HG03457 (cell line): ENCODE results near the gene HCRT.
"Not testable (repeated sequence)": the region's sequence is repeated elsewhere in the genome, so short reads cannot be mapped to it uniquely, and the experiment has no call there.

Experiments used
- ATAC-seq: cut with Tn5 transposase; IDR thresholded peaks from one replicate; pipeline ENCODE4 v1.9.1; 2021; ENCODE audit warnings: moderate number of reproducible peaks; ENCODE audit not compliant: unreplicated experiment

The HCRT gene

GRCh38 chr17:42198897-42199296 lies 13.6 kb upstream of the HCRT start:
- no peak for ATAC-seq

GRCh38 chr17:42197564-42198156 lies 12.4 kb upstream of the HCRT start:
- ATAC-seq = no peak

DNA sequence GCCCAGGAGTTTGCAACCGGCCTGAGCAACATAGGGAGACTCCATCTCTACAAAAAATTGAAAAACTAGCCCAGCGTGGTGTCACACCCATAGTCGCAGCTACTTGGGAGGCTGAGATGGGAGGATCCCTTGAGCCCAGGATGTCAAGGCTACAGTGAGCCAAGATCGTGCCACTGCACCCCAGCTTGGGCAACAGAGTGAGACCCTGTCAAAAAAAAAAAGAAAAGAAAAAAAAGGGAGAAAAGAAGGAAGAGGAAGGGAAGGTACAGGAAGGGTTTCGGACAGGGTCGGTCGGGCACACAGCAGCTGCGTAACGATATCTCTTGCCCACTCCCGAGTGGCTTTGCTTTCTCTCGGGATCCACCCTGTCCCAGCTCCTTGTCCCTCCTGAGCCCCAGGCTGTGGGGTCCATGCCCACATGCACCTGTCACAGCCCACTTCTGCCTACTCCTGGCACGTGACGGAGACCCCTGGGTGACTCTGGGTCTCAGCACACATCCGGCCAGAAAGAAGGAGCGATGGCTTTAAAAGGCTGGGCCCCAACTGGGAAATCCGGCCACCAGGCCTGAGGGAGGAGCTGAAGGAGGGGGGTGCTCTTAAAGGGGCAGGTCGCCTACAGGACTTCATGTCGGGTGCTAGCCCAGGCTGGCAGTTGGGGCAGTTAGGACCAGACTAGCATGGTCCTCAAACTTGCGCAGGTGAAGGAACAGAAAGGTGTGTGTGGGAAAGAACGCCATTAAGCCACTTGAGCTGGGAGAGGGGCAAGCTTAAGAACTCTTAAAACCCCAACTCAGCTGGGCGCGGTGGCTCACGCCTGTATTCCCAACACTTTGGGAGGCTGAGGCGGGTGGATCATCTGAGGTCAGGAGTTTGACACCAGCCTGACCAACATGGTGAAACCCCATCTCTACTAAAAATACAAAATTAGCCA lies 9.0 kb upstream of the HCRT start, which contains the start of gene GHDC:
GHDC (minus strand) TSS at position 526 of the 931 bp plus-strand sequence. CDS start 913 bp downstream, outside the sequence.
- ATAC-seq = peak; percentile 48

DNA sequence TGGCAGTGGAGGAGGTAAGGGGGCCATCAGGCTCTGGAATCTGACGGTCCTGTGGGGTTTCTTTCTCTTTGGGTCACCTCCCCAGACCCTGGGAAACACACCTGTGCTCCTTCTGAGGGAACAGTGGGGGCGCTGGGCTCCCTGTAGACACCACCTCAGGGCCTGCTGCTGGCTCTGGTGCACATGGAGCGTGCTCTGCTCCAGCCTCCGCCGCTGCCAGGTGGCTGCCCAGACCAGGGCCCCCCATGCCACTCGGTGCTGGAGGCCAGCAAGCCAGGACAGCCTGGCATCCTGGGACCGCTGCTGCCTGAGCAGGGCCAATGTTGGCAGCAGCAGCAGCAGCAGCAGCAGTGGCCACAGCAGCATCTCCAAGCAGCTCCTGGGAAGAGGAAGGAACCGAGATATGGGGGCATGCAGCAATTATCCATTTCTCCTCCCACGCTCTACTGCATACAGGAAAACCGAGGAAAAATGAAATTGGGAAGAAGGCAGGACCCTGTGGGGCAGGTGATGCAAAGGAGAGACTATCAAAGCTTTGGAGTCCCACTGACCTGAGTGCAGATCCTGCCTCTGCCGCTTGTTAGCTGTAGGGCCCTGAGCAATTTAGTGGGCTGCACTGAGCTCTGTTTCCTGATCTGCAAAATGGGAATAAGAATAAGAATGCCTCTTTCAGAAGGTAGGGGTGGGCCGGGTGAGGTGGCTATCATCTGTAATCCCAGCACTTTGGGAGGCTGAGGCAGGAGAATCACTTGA lies 8.1 kb upstream of the HCRT start:
- ATAC-seq = no peak

- ATAC-seq = no peak
These were observed 7.2 kb upstream of the HCRT start for GRCh38 chr17:42192189-42193126.

DNA sequence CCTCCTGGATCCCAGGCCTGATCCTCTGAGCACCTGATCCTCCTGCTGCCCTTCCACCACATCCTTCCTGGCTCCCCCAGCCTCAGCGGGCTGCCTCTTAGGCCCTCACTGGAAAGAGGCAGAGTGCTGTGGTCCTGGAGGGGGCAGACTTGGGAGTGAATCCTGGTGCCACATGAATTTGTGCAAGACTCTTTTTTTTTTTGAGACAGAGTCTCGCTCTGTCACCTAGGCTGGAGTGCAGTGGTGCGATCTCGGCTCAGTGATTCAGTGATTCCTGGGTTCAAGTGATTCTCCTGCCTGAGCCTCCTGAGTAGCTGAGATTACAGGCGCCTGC lies 6.0 kb upstream of the HCRT start:
- ATAC-seq = no peak

GRCh38 chr17:42190491-42191274 lies 5.4 kb upstream of the HCRT start:
- ATAC-seq = no peak

- no peak for ATAC-seq
These were observed 4.4 kb upstream of the HCRT start for GRCh38 chr17:42189651-42189965.

- no peak for ATAC-seq
These were observed 3.7 kb upstream of the HCRT start for GRCh38 chr17:42188749-42189650.

DNA sequence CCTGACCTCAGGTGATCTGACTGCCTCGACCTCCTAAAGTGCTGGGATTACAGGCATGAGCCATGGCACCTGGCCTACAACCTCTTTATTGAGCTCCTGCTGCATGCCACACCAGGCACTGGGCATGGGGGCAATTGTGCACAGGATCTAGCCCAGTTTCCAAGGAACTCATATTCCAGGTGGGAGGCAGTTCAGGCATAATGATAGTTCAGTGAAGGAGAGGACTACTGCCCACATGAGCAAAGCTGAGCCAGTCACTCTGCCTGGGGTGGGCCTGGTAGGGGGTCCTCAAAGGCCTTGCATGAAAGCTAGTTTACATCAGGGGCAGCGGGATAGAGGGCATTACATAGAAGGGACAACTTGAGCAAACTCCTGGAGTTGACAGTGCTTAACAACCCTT lies 2.6 kb upstream of the HCRT start:
- no peak for ATAC-seq

DNA sequence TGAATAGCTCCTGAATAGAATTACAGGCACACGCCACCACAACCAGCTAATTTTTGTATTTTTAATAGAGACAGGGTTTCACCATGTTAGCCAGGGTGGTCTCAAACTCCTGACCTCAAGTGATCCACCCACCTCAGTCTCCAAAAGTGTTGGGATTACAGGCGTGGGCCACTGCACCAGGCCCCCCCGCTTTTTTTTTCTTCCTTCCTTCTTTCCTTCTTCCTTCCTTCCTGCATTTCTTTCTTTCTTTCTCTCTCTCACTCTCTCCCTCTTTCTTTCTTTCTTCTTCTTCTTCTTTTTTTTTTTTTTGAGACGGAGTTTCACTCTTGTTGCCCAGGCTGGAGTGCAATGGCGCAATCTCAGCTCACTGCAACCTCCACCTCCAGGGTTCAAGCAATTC lies 939 bp upstream of the HCRT start:
- not testable (repeated sequence) for ATAC-seq

DNA sequence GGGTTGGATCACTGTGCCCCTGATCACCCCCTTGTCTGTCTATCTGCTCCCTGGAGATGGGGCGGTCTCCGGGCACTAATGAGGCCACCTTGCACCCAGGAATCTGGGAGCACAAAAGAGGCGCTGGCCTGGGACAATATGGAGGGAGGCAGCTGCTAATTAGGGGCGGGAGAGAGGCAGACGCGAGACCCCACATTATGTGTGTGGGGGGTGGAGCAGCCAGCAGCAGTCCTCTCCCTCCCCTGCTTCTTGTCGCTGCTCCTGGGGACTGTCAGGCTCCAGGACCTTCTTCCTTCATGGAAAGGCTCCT lies 324 bp upstream of the HCRT start:
- no peak for ATAC-seq

GRCh38 chr17:42183741-42184711 lies 1.2 kb downstream of the HCRT start:
- no peak for ATAC-seq

GRCh38 chr17:42182927-42183734 lies 2.1 kb downstream of the HCRT start:
- no peak for ATAC-seq

- no peak for ATAC-seq
These were observed 3.4 kb downstream of the HCRT start for GRCh38 chr17:42181851-42182207.

- no peak for ATAC-seq
These were observed 4.1 kb downstream of the HCRT start, which contains the start of gene KCNH4 for GRCh38 chr17:42180922-42181850. TSS of gene KCNH4 (minus strand) at chr17:42181142. CDS start at chr17:42180945, 197 bp downstream.
